Glomerular visceral epithelial cell (primary cell): ENCODE measurements around the gene TMEM219.
A peak's percentile ranks its signal among the peaks of the same experiment; 100 is the strongest.
"Not testable (repeated sequence)": the region's sequence is repeated elsewhere in the genome, so short reads cannot be mapped to it uniquely, and the experiment has no call there.

ENCODE experiments used
- DNase-seq: peaks from one replicate; pipeline ENCODE4 v3.0.0-alpha.2; 2016; ENCODE audit errors: extremely low spot score

The TMEM219 gene

GRCh38 chr16:29951625-29952365 is 10.1 kb upstream of the TMEM219 start:
- no peak for DNase-seq

GRCh38 chr16:29958756-29959155 is 3.1 kb upstream of the TMEM219 start:
- DNase-seq, result no peak

- no peak for DNase-seq
These were observed 2.6 kb upstream of the TMEM219 start for GRCh38 chr16:29959293-29959692.

GRCh38 chr16:29959821-29960220 is 2.1 kb upstream of the TMEM219 start:
- DNase-seq, result not testable (repeated sequence)

- no peak for DNase-seq
These were observed 776 bp upstream of the TMEM219 start for GRCh38 chr16:29961127-29961478.

GRCh38 chr16:29962344-29962994 is 590 bp downstream of the TMEM219 start:
- DNase-seq, result peak; percentile 21

- DNase-seq, result no peak
These were observed 1.3 kb downstream of the TMEM219 start for GRCh38 chr16:29963021-29963743.

GRCh38 chr16:29968205-29968604 is 6.3 kb downstream of the TMEM219 start:
- DNase-seq, result no peak

- DNase-seq, result no peak
These were observed 9.4 kb downstream of the TMEM219 start for GRCh38 chr16:29971304-29971703.

GRCh38 chr16:29972500-29972899 is 10.6 kb downstream of the TMEM219 start:
- no peak for DNase-seq

- no peak for DNase-seq
These were observed 11.1 kb downstream of the TMEM219 start for GRCh38 chr16:29972992-29973383.

- DNase-seq, result peak; percentile 99
These were observed 11.7 kb downstream of the TMEM219 start, which contains the start of gene TAOK2 for GRCh38 chr16:29973384-29974246. Gene TAOK2, plus strand, starts transcription at chr16:29973868. Its CDS starts 3,905 bp downstream, at chr16:29977773.

- no peak for DNase-seq
These were observed 12.6 kb downstream of the TMEM219 start for GRCh38 chr16:29974291-29975133.

GRCh38 chr16:29975134-29975538 is 13.3 kb downstream of the TMEM219 start:
- DNase-seq, result no peak

- DNase-seq, result no peak
These were observed 14.1 kb downstream of the TMEM219 start for GRCh38 chr16:29975811-29976511.

- no peak for DNase-seq
These were observed 15.4 kb downstream of the TMEM219 start for GRCh38 chr16:29977063-29977825.

- no peak for DNase-seq
These were observed 16.2 kb downstream of the TMEM219 start for GRCh38 chr16:29978081-29978480.

- DNase-seq, result no peak
These were observed 16.8 kb downstream of the TMEM219 start for GRCh38 chr16:29978564-29979270.
